Common myeloid progenitor, CD34-positive (primary cell): ENCODE measurements around the gene MBD5.

Experiments
- CTCF ChIA-PET: fragments of 350-600 bp; sonication (Branson Sonifier 250); formaldehyde crosslinking; loops from one replicate; lab custom pipeline; 2021; ENCODE audit warnings: antibody characterized with exemption; lab: Charles Lee
- POLR2A ChIA-PET: fragments of 350-600 bp; sonication (Branson Sonifier 250); formaldehyde crosslinking; loops from one replicate; lab custom pipeline; 2021; ENCODE audit warnings: antibody characterized with exemption; lab: Charles Lee
- DNase-seq, 3 donors: peaks; one replicate each; pipeline versions ENCODE4 v3.0.0 to v3.0.0-alpha.2; 2013
- H3K27ac ChIP-seq, 2 experiments: 1 replicate in 1 of 2; 2 replicates in 1 of 2; pipeline ENCODE4 v1.7.0; 2013; ENCODE audit warnings: inconsistent platforms in 2 of 2, low read length in 2 of 2, mild to moderate bottlenecking in 2 of 2, low read depth in 1 of 2, moderate library complexity in 1 of 2; ENCODE audit not compliant: severe bottlenecking in 2 of 2, insufficient read depth in 1 of 2, poor library complexity in 1 of 2
- H3K27me3 ChIP-seq, 5 experiments: replicated peaks in 2 of 5; 1 replicate in 3 of 5; 2 replicates in 2 of 5; pipeline versions ENCODE4 v1.6.1 to v1.7.0; 2013; ENCODE audit warnings: low read length in 4 of 5, mild to moderate bottlenecking in 2 of 5, moderate library complexity in 2 of 5, inconsistent platforms in 1 of 5; ENCODE audit not compliant: insufficient read depth in 5 of 5, control insufficient read depth in 4 of 5
- H3K36me3 ChIP-seq, 4 experiments: 1 replicate in 2 of 4; 2 replicates in 2 of 4; pipeline versions ENCODE4 v1.6.1 to v1.7.0; 2013; ENCODE audit warnings: low read length in 3 of 4, control low read depth in 1 of 4, mild to moderate bottlenecking in 1 of 4; ENCODE audit not compliant: control insufficient read depth in 4 of 4, insufficient read depth in 4 of 4
- H3K4me1 ChIP-seq, 4 experiments: 1 replicate in 3 of 4; 2 replicates in 1 of 4; pipeline versions ENCODE4 v1.6.1 to v1.7.1; 2013; ENCODE audit warnings: low read length in 3 of 4, mild to moderate bottlenecking in 3 of 4, control low read depth in 1 of 4, inconsistent platforms in 1 of 4, moderate library complexity in 1 of 4; ENCODE audit not compliant: control insufficient read depth in 4 of 4, insufficient read depth in 4 of 4; ENCODE audit errors: control extremely low read depth in 1 of 4
- H3K4me3 ChIP-seq, 7 experiments: 1 replicate in 4 of 7; 2 replicates in 3 of 7; pipeline versions ENCODE4 v1.5.1 to v1.7.0; 2013; ENCODE audit warnings: mild to moderate bottlenecking in 7 of 7, low read length in 6 of 7, moderate library complexity in 6 of 7, inconsistent platforms in 2 of 7, low read depth in 2 of 7, control low read depth in 1 of 7; ENCODE audit not compliant: insufficient read depth in 4 of 7, control insufficient read depth in 1 of 7; ENCODE audit errors: extremely low read depth in 1 of 7
- H3K9me3 ChIP-seq, 5 experiments: 1 replicate in 4 of 5; 2 replicates in 1 of 5; pipeline versions ENCODE4 v1.6.1 to v1.7.1; 2013; ENCODE audit warnings: low read length in 4 of 5, mild to moderate bottlenecking in 2 of 5, inconsistent platforms in 1 of 5, low read depth in 1 of 5, moderate library complexity in 1 of 5; ENCODE audit not compliant: control insufficient read depth in 4 of 5, insufficient read depth in 2 of 5; ENCODE audit errors: control extremely low read depth in 1 of 5
- WGBS: methylation state at CpG from one replicate; pipeline ENCODE4 v1.1.5; 2013; ENCODE audit not compliant: insufficient coverage; 5-methylcytosine and 5-hydroxymethylcytosine counted together

MBD5 gene

DNA sequence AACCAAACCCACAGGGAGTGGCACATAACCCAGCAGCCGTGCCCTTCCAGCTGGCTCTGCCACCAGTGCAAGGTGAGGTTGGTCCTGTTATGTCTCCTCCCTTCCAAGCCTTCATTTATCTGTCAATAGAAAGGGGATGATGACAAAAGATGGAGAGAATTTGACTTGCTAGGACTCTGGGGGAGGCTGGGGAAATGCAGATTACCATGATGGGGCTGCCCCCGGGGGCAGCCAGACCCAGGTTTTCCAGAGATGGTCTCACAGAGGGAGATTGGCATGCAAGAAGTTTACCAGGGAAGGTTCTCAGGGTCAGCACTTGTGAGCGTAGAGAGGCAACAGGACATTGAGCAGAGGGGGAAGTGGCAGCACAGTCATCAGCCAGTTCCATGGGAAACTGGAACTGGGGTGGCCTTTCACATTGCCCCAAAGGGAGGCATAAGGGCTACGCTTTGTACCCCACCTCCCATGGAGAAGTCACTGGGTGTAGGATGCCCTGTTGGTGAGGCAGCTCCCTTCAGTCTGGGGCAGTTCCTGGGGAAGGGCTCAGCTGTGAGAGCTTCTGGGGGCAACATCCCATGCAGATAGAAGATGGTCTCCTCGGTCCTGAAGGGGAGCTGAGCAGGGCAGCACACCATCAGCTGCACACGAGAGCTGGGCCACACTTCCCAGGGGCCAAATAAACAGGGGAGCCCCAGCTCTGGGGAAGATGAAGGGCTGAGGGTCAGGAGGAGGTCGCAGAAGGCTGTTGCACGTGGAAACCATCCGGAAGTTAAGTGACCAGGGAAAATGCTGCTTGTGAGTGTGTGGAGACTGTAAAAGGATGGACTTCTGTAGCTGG lies 505.8 kb downstream of the MBD5 start:
- POLR2A ChIA-PET: no interaction called here
- H3K4me3 ChIP-seq: no peak overlapping the region

DNA sequence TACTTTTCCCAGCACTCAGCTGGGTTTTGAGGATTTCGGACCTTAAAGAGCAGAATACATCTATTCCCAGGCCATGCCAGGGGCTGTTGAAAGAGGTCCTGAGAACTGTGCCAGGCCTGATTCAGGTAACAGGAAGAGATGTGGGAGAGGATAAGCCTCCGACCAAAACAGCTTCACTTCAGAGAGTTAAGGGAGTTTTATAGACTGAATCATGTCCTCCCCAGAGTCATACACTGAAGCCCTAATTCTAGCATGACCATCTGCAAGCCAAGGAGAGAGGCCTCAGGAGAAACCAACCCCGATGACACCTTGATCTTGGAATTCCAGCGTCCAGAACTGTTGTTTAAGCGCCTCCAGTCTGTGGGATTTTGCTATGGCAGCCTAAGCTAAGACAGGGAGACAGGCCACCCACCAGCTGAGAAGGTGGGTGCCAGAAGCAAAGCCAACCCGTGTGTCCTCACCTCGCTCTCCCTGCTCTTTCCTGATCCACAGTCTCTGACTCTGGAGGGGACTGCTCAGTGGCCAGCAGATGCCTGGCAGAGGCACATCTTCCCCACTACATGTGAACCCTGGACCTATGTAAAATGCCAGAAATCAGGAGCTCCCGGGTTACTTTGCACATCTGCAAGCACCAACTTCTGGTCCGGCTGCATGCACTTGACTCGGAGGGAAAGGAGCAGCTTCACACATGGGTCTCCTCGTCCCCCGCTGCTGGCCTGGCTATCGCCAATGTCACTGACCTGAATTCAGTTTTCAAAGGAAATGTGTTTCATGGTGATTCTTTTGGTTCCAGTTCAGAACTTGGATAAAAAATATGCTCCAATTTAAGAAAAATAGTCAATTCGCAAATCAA lies 506.8 kb downstream of the MBD5 start:
- no peak overlapping the region for H3K27ac ChIP-seq
- H3K4me3 ChIP-seq: no peak overlapping the region
- H3K27me3 ChIP-seq: peaks cover 0 to 6% (median 0%) of the 10 kb centered on the region in 5 experiments
- H3K4me1 ChIP-seq: peaks cover 2 to 26% (median 9%) of the 10 kb centered on the region in 4 experiments
- ChIA-PET CTCF (interaction anchor here (0.6 to 1.9 kb wide), 7 partner anchors 8 to 537 kb away, joined by 3 to 9 read pairs (median 3); no protein-coding TSS in a partner anchor), POLR2A (no interaction called here)
- DNase-seq: no peak
- no peaks in the 10 kb centered on the region for H3K36me3 ChIP-seq
- 78% methylated on average over 13 of the region's 14 CpGs for WGBS
- no peaks in the 10 kb centered on the region for H3K9me3 ChIP-seq

More for the DNA sequence above, 505.8 kb downstream of the MBD5 start:
- WGBS: 73% methylated on average over 7 of the region's 9 CpGs
- Histone ChIP-seq H3K27me3 (peaks cover 0 to 6% (median 0%) of the 10 kb centered on the region in 5 experiments), H3K4me1 (peaks cover 2 to 26% (median 9%) of the 10 kb centered on the region in 4 experiments), H3K27ac (no peak overlapping the region), H3K9me3 (no peaks in the 10 kb centered on the region), H3K36me3 (no peaks in the 10 kb centered on the region)
- DNase-seq: no peak
- CTCF ChIA-PET: interaction anchor here (0.5 to 1.9 kb wide), 6 partner anchors 9 to 536 kb away, joined by 3 to 9 read pairs (median 3); no protein-coding TSS in a partner anchor

DNA sequence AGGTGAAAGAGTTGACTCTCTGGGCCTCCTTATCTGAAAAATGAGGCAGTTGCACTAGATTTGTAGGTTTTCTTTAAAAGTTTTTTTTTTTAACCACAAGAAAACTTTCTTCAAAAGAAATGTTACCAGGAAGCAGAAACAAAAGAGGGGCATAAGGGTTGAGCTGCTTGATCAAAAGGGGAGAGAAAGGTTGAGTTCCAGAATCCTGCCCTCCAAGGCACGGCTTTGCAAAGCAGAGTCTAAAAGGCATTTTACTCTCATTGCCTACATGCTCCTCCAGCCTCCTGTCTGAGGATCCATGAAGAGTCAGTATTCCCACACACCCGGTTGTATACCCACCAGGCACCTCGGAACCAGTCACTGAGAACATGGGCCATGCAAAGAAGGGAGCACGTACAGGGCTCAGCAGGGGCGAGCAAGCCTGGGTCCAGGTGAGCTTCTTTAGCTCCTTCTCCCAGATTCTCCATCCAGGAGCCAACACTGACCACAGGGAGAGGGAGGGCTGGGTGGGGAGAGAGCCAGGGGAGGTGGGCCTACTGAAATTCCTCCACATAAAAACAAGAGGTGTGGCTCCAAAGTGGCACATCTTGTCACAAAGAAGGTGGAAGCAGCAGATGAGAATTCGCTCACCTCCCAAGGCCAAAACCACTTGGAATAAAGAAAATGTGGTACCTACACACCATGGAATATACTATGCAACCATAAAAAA lies 507.6 kb downstream of the MBD5 start:
- no peak for DNase-seq
- H3K27ac ChIP-seq: no peak overlapping the region
- H3K4me1 ChIP-seq: peaks cover 2 to 26% (median 8%) of the 10 kb centered on the region in 4 experiments
- no peaks in the 10 kb centered on the region for H3K36me3 ChIP-seq
- no peak overlapping the region for H3K4me3 ChIP-seq
- no peaks in the 10 kb centered on the region for H3K9me3 ChIP-seq
- CTCF ChIA-PET: interaction anchor here (0.6 to 1.9 kb wide), 4 partner anchors 10 to 23 kb away, joined by 3 to 9 read pairs (median 3); no protein-coding TSS in a partner anchor
- WGBS: 100% methylated on average over 3 of the region's 6 CpGs
- H3K27me3 ChIP-seq: peaks cover 0 to 6% (median 0%) of the 10 kb centered on the region in 5 experiments
- POLR2A ChIA-PET: no interaction called here

DNA sequence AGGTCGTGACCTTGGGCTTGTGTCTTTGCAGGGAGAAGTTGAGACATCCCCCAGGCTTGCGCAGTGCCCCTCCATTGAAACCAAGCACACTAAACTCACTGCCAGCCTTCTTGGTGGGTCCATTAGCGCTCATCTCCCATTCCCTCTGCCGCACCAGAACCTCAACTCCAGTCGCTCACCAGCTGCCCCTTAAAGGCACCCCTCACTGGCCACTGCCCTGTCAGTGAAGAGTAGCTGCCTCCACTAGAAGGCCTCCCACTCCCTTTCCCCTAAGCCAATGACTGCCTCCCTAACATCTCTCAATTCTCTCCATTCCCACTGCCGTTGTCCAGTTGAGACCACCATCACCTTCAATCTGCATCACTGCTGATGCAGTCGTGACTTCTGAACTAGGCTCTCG lies 508.9 kb downstream of the MBD5 start:
- Histone ChIP-seq H3K27me3 (peaks cover 0 to 6% (median 0%) of the 10 kb centered on the region in 5 experiments), H3K4me3 (no peak overlapping the region), H3K4me1 (peaks cover 0 to 18% (median 3%) of the 10 kb centered on the region in 4 experiments), H3K27ac (no peak overlapping the region), H3K36me3 (no peaks in the 10 kb centered on the region), H3K9me3 (no peaks in the 10 kb centered on the region)
- 74% methylated on average over 6 of the region's 8 CpGs for WGBS
- POLR2A ChIA-PET: no interaction called here
- CTCF ChIA-PET: interaction anchor here (1.1 kb wide), 1 partner anchor 36 kb away, joined by 3 read pairs; no protein-coding TSS in a partner anchor
- no peak for DNase-seq

DNA sequence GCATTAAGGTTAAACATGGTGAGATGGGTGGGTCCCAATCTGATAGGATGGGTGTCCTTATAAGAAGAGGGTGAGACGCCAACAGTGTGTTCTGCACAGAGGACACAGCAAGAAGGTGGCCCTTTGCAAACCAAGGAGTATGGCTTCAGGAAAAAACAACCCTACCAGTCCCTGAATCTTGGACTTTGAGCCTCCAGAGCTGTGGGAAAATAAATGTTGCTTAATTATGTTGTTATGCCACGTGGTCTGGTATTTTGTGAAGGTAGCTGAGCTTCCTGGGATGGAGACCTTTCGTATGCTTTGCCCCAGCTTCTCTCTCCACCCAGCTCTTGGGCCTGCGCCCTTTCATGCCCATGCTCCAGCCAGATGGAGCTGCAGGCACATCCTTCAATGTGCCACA lies 509.5 kb downstream of the MBD5 start:
- CTCF ChIA-PET: interaction anchor here (0.9 to 1.1 kb wide), 2 partner anchors 19 to 35 kb away, joined by 3 read pairs; no protein-coding TSS in a partner anchor
- Histone ChIP-seq H3K4me1 (peaks cover 0 to 15% (median 3%) of the 10 kb centered on the region in 4 experiments), H3K36me3 (no peaks in the 10 kb centered on the region), H3K4me3 (no peak overlapping the region), H3K27ac (no peak overlapping the region), H3K9me3 (no peaks in the 10 kb centered on the region), H3K27me3 (peaks cover 0 to 3% (median 0%) of the 10 kb centered on the region in 5 experiments)
- WGBS: 93% methylated on average over 3 of the region's 4 CpGs
- no peak for DNase-seq
- POLR2A ChIA-PET: no interaction called here

DNA sequence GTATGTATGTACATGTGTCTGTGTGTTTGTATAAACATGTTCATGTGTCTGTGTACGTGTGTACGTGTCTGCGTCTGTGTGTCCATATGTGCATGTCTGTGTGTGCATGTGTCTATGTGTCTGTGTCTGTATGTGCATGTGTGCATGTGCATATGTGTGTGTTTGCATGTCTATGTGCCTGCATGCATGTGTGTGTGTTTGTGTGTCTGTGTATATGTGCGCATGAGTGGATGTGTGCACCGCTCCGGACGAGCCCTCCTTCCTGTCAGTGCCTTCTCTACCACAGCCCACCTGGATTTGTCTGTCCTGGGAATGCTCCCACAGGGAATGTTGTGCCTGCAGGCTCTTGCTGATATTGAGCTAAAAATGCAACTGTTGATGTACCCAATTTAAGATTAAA lies 510.3 kb downstream of the MBD5 start:
- Histone ChIP-seq H3K36me3 (no peaks in the 10 kb centered on the region), H3K9me3 (no peaks in the 10 kb centered on the region), H3K27me3 (no peaks in the 10 kb centered on the region), H3K27ac (no peak overlapping the region), H3K4me1 (peaks cover 0 to 15% (median 3%) of the 10 kb centered on the region in 4 experiments), H3K4me3 (no peak overlapping the region)
- no peak for DNase-seq
- WGBS: 100% methylated on average over 3 of the region's 7 CpGs
- CTCF ChIA-PET: interaction anchor here (1.0 to 1.5 kb wide), 2 partner anchors 9 to 22 kb away, joined by 4 read pairs; no protein-coding TSS in a partner anchor
- POLR2A ChIA-PET: interaction anchor here (0.6 kb wide), 1 partner anchor 249 kb away, joined by 3 read pairs; no protein-coding TSS in a partner anchor
